Body of pancreas (tissue), 4 donors: ENCODE measurements around the gene RRP15. TPM values are rescaled to one million over a fixed set of nuclear protein-coding genes. Genes with fewer than 3 reads are reported as not detected.

Experiments used
- ATAC-seq: fragments of 150-250 bp; one replicate; pipeline ENCODE4 v1.9.1; 2016
- DNase-seq, 4 donors: peaks; one replicate each; pipeline ENCODE4 v3.0.0-alpha.2; 2019
- H3K27ac ChIP-seq, 4 donors: fragments of 200-600 bp; sonication (generic); 1 replicate in 3 of 4; 2 replicates in 1 of 4; pipeline versions ENCODE4 v1.5.1 to v1.6.1; 2016 to 2019; ENCODE audit warnings: mild to moderate bottlenecking in 1 of 4, mixed read lengths in 1 of 4, moderate library complexity in 1 of 4
- H3K27me3 ChIP-seq, 2 donors: fragments of 200-600 bp; sonication (generic); one replicate each; pipeline ENCODE4 v1.6.0; 2016; ENCODE audit warnings: mild to moderate bottlenecking in 1 of 2
- H3K36me3 ChIP-seq, 2 donors: fragments of 200-600 bp; sonication (generic); replicated peaks in 1 of 2; 2 replicates each; pipeline ENCODE4 v1.5.1; 2016; ENCODE audit warnings: low read depth in 2 of 2; ENCODE audit not compliant: insufficient read depth in 1 of 2
- H3K4me1 ChIP-seq: fragments of 200-600 bp; sonication (generic); one replicate; pipeline ENCODE4 v1.6.0; 2016
- H3K4me3 ChIP-seq, 2 donors: fragments of 200-600 bp; sonication (generic); 1 replicate in 1 of 2; 2 replicates in 1 of 2; pipeline ENCODE4 v1.5.1; 2016 to 2019
- H3K9me3 ChIP-seq, 3 donors: fragments of 200-600 bp; sonication (generic); 1 replicate in 2 of 3; 2 replicates in 1 of 3; pipeline ENCODE4 v1.5.1; 2016
- POLR2A ChIP-seq, 3 donors: fragments of 450-650 bp; IDR thresholded peaks; one replicate each; pipeline ENCODE4 v1.6.1; 2016; ENCODE audit warnings: antibody characterized with exemption in 3 of 3, mild to moderate bottlenecking in 2 of 3
- WGBS, 2 donors: methylation state at CpG; one replicate each; pipeline ENCODE4 v1.1.5; 2017; 5-methylcytosine and 5-hydroxymethylcytosine counted together
- intact Hi-C: fragments of 100-400 bp; cut with DNase I; formaldehyde crosslinking; loops from one replicate; pipeline ENCODE4 v1.15.1; 2023
- total RNA-seq, 2 donors: library from RNA; depleted of rRNA; stranded (reverse); fragments of >200 nt; gene quantifications; one replicate each; pipeline ENCODE4 v1.1.0, GENCODE V29; 2016
- TF ChIP-seq, protein P1 (sequence below), 7 experiments: fragments of 450-650 bp in 4 of 7; fragments of 200-600 bp in 3 of 7; sonication (generic) in 3 of 7; IDR thresholded peaks; one replicate each; pipeline ENCODE4 v1.5.1; 2016 to 2019; ENCODE audit warnings: antibody characterized with exemption in 7 of 7

The RRP15 gene
- total RNA-seq, 2 donors from 2014 or later: 2.6 to 7.9 TPM

DNA sequence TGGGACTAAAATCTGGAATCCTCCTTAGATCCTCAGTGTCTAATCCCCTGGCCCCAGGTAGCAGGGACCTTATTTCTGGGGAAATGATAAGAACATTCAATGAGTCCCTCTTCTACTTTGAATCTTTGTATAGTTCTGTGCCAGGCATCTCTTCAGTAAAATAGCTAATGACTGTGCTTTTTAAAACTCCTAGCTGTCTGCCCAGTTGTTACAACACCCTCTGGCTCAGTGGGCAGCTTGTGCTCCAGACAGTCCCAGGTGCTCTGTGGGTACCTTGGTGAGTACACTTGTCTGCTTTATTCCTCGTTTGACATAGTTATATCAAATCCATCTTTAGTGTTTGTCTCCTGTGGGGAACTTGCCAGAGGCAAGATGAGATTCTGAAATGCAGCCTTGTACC is 78.0 kb downstream of the RRP15 start:
- H3K4me1 ChIP-seq: peaks cover 5% of the 10 kb centered on the region
- TF ChIP-seq POLR2A (IDR thresholded peaks at IDR 0.05): no peak
- TF ChIP-seq, protein P1, sequence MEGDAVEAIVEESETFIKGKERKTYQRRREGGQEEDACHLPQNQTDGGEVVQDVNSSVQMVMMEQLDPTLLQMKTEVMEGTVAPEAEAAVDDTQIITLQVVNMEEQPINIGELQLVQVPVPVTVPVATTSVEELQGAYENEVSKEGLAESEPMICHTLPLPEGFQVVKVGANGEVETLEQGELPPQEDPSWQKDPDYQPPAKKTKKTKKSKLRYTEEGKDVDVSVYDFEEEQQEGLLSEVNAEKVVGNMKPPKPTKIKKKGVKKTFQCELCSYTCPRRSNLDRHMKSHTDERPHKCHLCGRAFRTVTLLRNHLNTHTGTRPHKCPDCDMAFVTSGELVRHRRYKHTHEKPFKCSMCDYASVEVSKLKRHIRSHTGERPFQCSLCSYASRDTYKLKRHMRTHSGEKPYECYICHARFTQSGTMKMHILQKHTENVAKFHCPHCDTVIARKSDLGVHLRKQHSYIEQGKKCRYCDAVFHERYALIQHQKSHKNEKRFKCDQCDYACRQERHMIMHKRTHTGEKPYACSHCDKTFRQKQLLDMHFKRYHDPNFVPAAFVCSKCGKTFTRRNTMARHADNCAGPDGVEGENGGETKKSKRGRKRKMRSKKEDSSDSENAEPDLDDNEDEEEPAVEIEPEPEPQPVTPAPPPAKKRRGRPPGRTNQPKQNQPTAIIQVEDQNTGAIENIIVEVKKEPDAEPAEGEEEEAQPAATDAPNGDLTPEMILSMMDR (IDR thresholded peaks at IDR 0.05): no peak
- 65 to 75% methylated on average over 1 of the region's 1 CpG for WGBS, 2 donors
- no peaks in the 10 kb centered on the region for H3K27me3 ChIP-seq
- H3K4me3 ChIP-seq: no peak overlapping the region
- H3K36me3 ChIP-seq: no peaks in the 10 kb centered on the region
- DNase-seq (no peak), ATAC-seq (no peak)
- H3K9me3 ChIP-seq: no peaks in the 10 kb centered on the region
- H3K27ac ChIP-seq: no peak overlapping the region
- intact Hi-C loops: no loop called here

DNA sequence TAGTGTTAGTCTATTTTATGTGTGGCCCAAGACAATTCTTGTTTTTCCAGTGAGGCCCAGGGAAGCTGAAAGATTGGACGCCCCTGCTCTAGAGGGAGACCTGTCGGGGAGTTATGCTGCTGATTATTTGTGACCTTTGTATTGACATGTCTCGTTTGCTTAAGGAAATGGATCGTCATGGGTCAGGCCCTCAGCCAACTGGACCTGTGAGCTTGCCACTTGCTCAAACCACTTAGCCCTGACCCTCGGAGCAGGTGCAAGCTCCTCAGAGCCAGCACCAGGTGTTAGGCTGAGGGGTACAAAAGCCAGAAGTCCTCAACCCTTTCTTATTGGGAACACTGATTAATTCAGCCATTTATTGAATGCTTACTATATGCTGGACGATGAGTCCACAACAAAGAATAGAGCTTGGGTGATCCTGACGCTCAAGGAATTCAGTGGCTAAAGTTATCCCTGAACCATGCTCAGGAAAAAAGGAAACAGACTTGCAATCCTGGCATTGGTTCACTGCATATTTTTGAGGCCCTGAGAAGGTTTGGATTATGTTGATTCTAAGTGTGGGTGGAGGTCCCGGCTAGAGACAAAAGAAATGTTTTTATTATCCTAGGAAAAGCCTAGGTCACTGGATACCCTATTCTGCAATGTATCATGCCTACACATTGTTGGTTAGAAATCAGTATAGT is 79.1 kb downstream of the RRP15 start:
- Histone ChIP-seq H3K4me1 (peaks cover 5% of the 10 kb centered on the region), H3K27me3 (no peaks in the 10 kb centered on the region), H3K27ac (no peak overlapping the region), H3K4me3 (no peak overlapping the region), H3K9me3 (no peaks in the 10 kb centered on the region), H3K36me3 (no peaks in the 10 kb centered on the region)
- DNase-seq (peak in 1 of 4 donors; percentile 18), ATAC-seq (no peak)
- TF ChIP-seq, protein P1 (IDR thresholded peaks at IDR 0.05): no peak
- no peak for TF ChIP-seq POLR2A (IDR thresholded peaks at IDR 0.05)
- 47 to 48% methylated on average over 7 to 8 of the region's 8 CpGs for WGBS, 2 donors
- intact Hi-C loops: no loop called here

DNA sequence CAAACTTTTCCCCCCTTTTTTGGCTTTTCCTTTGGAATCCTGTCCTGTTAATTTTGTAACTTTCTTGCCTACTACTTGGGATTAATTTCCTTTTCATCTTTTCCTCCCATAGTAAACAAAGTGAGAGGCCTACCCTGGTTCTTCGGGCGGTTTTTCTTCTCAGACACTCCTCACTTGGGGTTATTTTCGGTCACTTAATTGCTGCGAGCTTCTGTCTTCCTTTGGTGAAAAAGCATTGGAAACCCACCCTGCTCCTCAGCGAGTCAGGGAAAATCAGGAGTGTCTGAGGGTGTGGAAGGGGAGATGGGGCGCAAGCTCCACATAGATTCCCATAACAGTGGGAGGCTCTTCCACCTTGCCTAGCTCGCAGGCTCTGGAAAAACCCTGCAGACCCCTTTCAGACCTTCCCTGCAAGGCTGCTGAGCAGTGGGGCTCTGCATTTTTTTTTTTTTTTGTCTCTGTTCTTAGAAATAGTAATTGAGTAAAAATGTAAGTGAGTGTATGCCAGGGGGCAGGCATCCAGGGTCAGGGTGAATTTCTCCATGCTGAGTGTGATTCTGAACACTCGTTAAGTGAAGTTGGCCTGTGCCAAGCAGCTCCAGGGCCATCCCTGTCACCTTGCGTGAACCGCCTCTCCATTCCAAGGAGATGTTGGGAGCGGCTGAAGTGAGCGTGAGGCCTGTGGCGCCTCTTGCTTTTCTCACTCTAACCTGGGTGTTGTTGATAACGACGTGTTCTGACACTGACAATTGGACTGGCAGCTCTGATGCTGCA is 80.3 kb downstream of the RRP15 start:
- TF ChIP-seq, protein P1 (IDR thresholded peaks at IDR 0.05): no peak
- ATAC-seq: no peak
- Histone ChIP-seq H3K27me3 (no peaks in the 10 kb centered on the region), H3K9me3 (no peaks in the 10 kb centered on the region), H3K4me3 (no peak overlapping the region), H3K36me3 (no peaks in the 10 kb centered on the region), H3K27ac (no peak overlapping the region), H3K4me1 (peaks cover 5% of the 10 kb centered on the region)
- intact Hi-C loops: no loop called here
- 90 to 91% methylated on average over 15 of the region's 15 CpGs for WGBS, 2 donors
- DNase-seq: no peak

DNA sequence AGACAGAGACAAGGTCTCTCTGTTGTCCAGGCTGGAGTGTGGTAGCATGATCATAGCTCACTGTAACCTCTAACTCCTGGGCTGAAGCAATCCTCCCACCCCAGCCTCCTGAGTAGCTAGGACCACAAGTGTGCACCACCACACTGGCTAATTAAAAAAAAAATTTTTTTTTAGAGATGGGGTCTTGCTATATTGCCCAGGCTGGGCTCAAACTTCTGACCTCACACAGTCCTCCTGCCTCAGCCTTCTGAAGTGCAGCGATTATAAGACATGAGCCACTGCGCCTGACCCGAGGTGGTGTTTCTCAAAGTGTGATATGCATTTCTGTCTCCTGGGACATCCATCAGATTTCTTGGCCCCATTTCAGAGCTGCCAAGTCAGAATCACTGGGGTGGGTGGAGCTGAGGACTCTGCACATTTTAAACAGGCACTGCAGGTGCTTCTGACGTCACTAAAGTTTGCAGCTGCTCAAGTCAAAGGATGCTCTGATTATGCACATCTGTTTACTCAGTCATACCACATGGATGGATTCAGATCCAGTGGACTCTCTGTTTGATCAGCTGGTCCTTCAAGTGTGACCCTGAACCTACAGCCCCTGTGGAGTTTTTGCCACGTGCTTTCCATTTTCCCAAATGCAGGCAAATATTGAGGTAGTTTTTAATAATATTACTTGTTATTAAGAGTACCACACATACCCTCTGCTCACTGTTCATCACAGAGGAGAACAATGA is 81.4 kb downstream of the RRP15 start:
- no peaks in the 10 kb centered on the region for H3K27me3 ChIP-seq
- ATAC-seq: no peak
- WGBS, 2 donors: 58 to 70% methylated on average over 5 of the region's 5 CpGs
- no peak for DNase-seq
- intact Hi-C loops: no loop called here
- TF ChIP-seq POLR2A (IDR thresholded peaks at IDR 0.05): no peak
- TF ChIP-seq, protein P1 (IDR thresholded peaks at IDR 0.05): no peak
- H3K4me1 ChIP-seq: peaks cover 5% of the 10 kb centered on the region
- H3K9me3 ChIP-seq: no peaks in the 10 kb centered on the region
- peak overlapping the region in 2 of 4 donors; percentile 50 to 52 for H3K27ac ChIP-seq
- no peak overlapping the region for H3K4me3 ChIP-seq
- H3K36me3 ChIP-seq: no peaks in the 10 kb centered on the region
